Hindlimb muscle (tissue), 1 donor: ENCODE data around the gene CDC20. TPM values are rescaled to one million over a fixed set of nuclear protein-coding genes. Genes with fewer than 3 reads are reported as not detected.
"Not testable (repeated sequence)": the region's sequence is repeated elsewhere in the genome, so short reads cannot be mapped to it uniquely, and the experiment has no call there.

Source experiments
- DNase-seq: peaks from one replicate; pipeline ENCODE4 v3.0.0-alpha.2; 2013
- polyA plus RNA-seq: library from polyadenylated mRNA; unstranded; fragments of 120-200 nt; gene quantifications from one replicate; pipeline ENCODE4 v1.2.1, GENCODE V29; 2013; ENCODE audit not compliant: insufficient read length

Gene CDC20
- polyA plus RNA-seq, 1 donor = 15.2 TPM

GRCh38 chr1:43383449-43383848, 24.7 kb downstream of the CDC20 start:
- DNase-seq = no peak

- DNase-seq = no peak
These were observed 27.9 kb downstream of the CDC20 start for GRCh38 chr1:43386676-43387075.

- DNase-seq = no peak
These were observed 29.3 kb downstream of the CDC20 start for GRCh38 chr1:43387976-43388599.

GRCh38 chr1:43388613-43389012, 29.8 kb downstream of the CDC20 start:
- no peak for DNase-seq

GRCh38 chr1:43389326-43390313, 30.8 kb downstream of the CDC20 start, which contains the start of the genes MED8 and SZT2:
Gene MED8, minus strand, starts transcription at chr1:43389800. Its CDS starts 36 bp downstream, at chr1:43389764.
Gene SZT2, plus strand, starts transcription at chr1:43389899. Its CDS starts 70 bp downstream, at chr1:43389969.
- peak; percentile 95 for DNase-seq

GRCh38 chr1:43392702-43393101, 33.9 kb downstream of the CDC20 start:
- DNase-seq = no peak

GRCh38 chr1:43395523-43395922, 36.7 kb downstream of the CDC20 start:
- no peak for DNase-seq

GRCh38 chr1:43396059-43396458, 37.3 kb downstream of the CDC20 start:
- DNase-seq = no peak

GRCh38 chr1:43398227-43398626, 39.4 kb downstream of the CDC20 start:
- DNase-seq = no peak

- DNase-seq = not testable (repeated sequence)
These were observed 41.7 kb downstream of the CDC20 start for GRCh38 chr1:43400441-43400840.

GRCh38 chr1:43402089-43402865, 43.5 kb downstream of the CDC20 start:
- no peak for DNase-seq

GRCh38 chr1:43404353-43404752, 45.6 kb downstream of the CDC20 start:
- no peak for DNase-seq

GRCh38 chr1:43405219-43405875, 46.6 kb downstream of the CDC20 start:
- DNase-seq = no peak

- no peak for DNase-seq
These were observed 47.1 kb downstream of the CDC20 start for GRCh38 chr1:43405876-43406234.

- DNase-seq = no peak
These were observed 51.8 kb downstream of the CDC20 start for GRCh38 chr1:43410571-43410970.

Other genes starting within 250 kb of the CDC20 start
- gene EBNA1BP2, start 186.7 kb upstream of the CDC20 start, polyA plus RNA-seq = 35.1 TPM
- 0.41 TPM for gene CFAP57, start 186.7 kb upstream of the CDC20 start, polyA plus RNA-seq
- not detected for gene TMEM125, start 89.0 kb upstream of the CDC20 start, polyA plus RNA-seq
- gene C1orf210, start 73.4 kb upstream of the CDC20 start, polyA plus RNA-seq = not detected
- gene TIE1, start 58.0 kb upstream of the CDC20 start, polyA plus RNA-seq = 55.3 TPM
- 0.41 TPM for gene MPL, start 21.2 kb upstream of the CDC20 start, polyA plus RNA-seq
- 40.4 TPM for gene ELOVL1, start 9.0 kb downstream of the CDC20 start, polyA plus RNA-seq
- gene MED8, start 30.8 kb downstream of the CDC20 start, polyA plus RNA-seq = 26.9 TPM
- 19.6 TPM for gene SZT2, start 30.9 kb downstream of the CDC20 start, polyA plus RNA-seq
- 23.4 TPM for gene HYI, start 95.0 kb downstream of the CDC20 start, polyA plus RNA-seq
- gene PTPRF, start 171.9 kb downstream of the CDC20 start, polyA plus RNA-seq = 29.2 TPM